Liver (tissue), 9 donors: ENCODE measurements around the gene TECR. TPM values are rescaled to one million over a fixed set of nuclear protein-coding genes. Genes with fewer than 3 reads are reported as not detected.

Experiments
- DNase-seq: peaks from one replicate; pipeline ENCODE4 v3.0.0-alpha.2; 2017; ENCODE audit warnings: low spot score
- H3K27ac ChIP-seq, 2 donors: one replicate each; pipeline ENCODE4 v1.7.0; 2013; ENCODE audit warnings: inconsistent platforms in 2 of 2, low read length in 2 of 2, control low read depth in 1 of 2, low read depth in 1 of 2, mild to moderate bottlenecking in 1 of 2
- H3K27me3 ChIP-seq, 4 donors: one replicate each; pipeline versions ENCODE4 v1.6.1 to v1.7.0; 2013; ENCODE audit warnings: low read length in 3 of 4, inconsistent platforms in 1 of 4, mild to moderate bottlenecking in 1 of 4, moderate library complexity in 1 of 4; ENCODE audit not compliant: control insufficient read depth in 4 of 4, insufficient read depth in 4 of 4
- H3K36me3 ChIP-seq, 4 donors: one replicate each; pipeline versions ENCODE4 v1.6.1 to v1.7.0; 2013; ENCODE audit warnings: low read length in 3 of 4, mild to moderate bottlenecking in 3 of 4, low read depth in 1 of 4, moderate library complexity in 1 of 4; ENCODE audit not compliant: control insufficient read depth in 4 of 4, insufficient read depth in 3 of 4
- H3K4me1 ChIP-seq, 4 donors: one replicate each; pipeline versions ENCODE4 v1.6.1 to v1.7.0; 2013; ENCODE audit warnings: low read length in 3 of 4, mild to moderate bottlenecking in 3 of 4, moderate library complexity in 1 of 4; ENCODE audit not compliant: control insufficient read depth in 4 of 4, insufficient read depth in 4 of 4
- H3K4me3 ChIP-seq, 3 donors: one replicate each; pipeline versions ENCODE4 v1.6.1 to v1.7.0; 2013; ENCODE audit warnings: low read length in 3 of 3, control low read depth in 1 of 3, low read depth in 1 of 3, mild to moderate bottlenecking in 1 of 3
- H3K9ac ChIP-seq, 2 donors: one replicate each; pipeline ENCODE4 v1.7.0; 2013; ENCODE audit warnings: low read length in 2 of 2, mild to moderate bottlenecking in 2 of 2, moderate library complexity in 2 of 2, control low read depth in 1 of 2, low read depth in 1 of 2
- H3K9me3 ChIP-seq, 4 donors: one replicate each; pipeline versions ENCODE4 v1.6.1 to v1.7.0; 2013; ENCODE audit warnings: low read length in 3 of 4; ENCODE audit not compliant: control insufficient read depth in 4 of 4
- ATF3 ChIP-seq: IDR thresholded peaks from 2 replicates; pipeline ENCODE4 v1.6.1; 2016; ENCODE audit warnings: antibody characterized with exemption
- CTCF ChIP-seq: fragments of 150-350 bp; IDR thresholded peaks from 2 replicates; pipeline ENCODE4 v1.5.1; 2017; ENCODE audit warnings: improper control_type of control experiment, low read depth, low read length; ENCODE audit not compliant: missing input control
- EGR1 ChIP-seq, 2 donors: IDR thresholded peaks; 2 replicates each; pipeline ENCODE4 v1.6.1; 2016 to 2018; ENCODE audit warnings: antibody characterized with exemption in 2 of 2, low read depth in 2 of 2
- FOXA1 ChIP-seq: IDR thresholded peaks from 2 replicates; pipeline ENCODE4 v1.6.1; 2016; ENCODE audit warnings: antibody characterized with exemption
- FOXA2 ChIP-seq: IDR thresholded peaks from 2 replicates; pipeline ENCODE4 v1.6.1; 2016; ENCODE audit warnings: antibody characterized with exemption
- GABPA ChIP-seq, 2 donors: IDR thresholded peaks in 1 of 2; conservative IDR thresholded peaks in 1 of 2; 2 replicates each; pipeline ENCODE4 v1.6.1; 2016; ENCODE audit warnings: antibody characterized with exemption in 2 of 2, mild to moderate bottlenecking in 1 of 2, moderate library complexity in 1 of 2
- HNF4A ChIP-seq, 2 donors: conservative IDR thresholded peaks; 2 replicates each; pipeline ENCODE4 v1.6.1; 2016; ENCODE audit warnings: antibody characterized with exemption in 2 of 2, mild to moderate bottlenecking in 2 of 2
- HNF4G ChIP-seq: IDR thresholded peaks from 2 replicates; pipeline ENCODE4 v1.6.1; 2016; ENCODE audit warnings: antibody characterized with exemption
- JUND ChIP-seq, 2 donors: IDR thresholded peaks; 2 replicates each; pipeline ENCODE4 v1.6.1; 2016; ENCODE audit warnings: antibody characterized with exemption in 2 of 2
- MAX ChIP-seq: IDR thresholded peaks from 2 replicates; pipeline ENCODE4 v1.6.1; 2016; ENCODE audit warnings: antibody characterized with exemption
- NR2F2 ChIP-seq: IDR thresholded peaks from 2 replicates; pipeline ENCODE4 v1.6.1; 2016; ENCODE audit warnings: antibody characterized with exemption
- SP1 ChIP-seq: IDR thresholded peaks from 2 replicates; pipeline ENCODE4 v1.6.1; 2018; ENCODE audit warnings: antibody characterized with exemption, mild to moderate bottlenecking
- TAF1 ChIP-seq: conservative IDR thresholded peaks from 2 replicates; pipeline ENCODE4 v1.6.1; 2016; ENCODE audit warnings: antibody characterized with exemption, mild to moderate bottlenecking
- YY1 ChIP-seq: IDR thresholded peaks from 2 replicates; pipeline ENCODE4 v1.6.1; 2016; ENCODE audit warnings: antibody characterized with exemption, mild to moderate bottlenecking
- ZBTB33 ChIP-seq: IDR thresholded peaks from 2 replicates; pipeline ENCODE4 v1.6.1; 2016; ENCODE audit warnings: antibody characterized with exemption
- WGBS: extraction: QIAGEN DNeasy Blood & Tissue Kit; methylation state at CpG from one replicate; pipeline ENCODE4 v1.1.7; 2013; 5-methylcytosine and 5-hydroxymethylcytosine counted together
- polyA plus RNA-seq, 2 donors: library from polyadenylated mRNA; stranded (reverse) in 1 of 2; unstranded in 1 of 2; fragments of 200-250 nt in 1 of 2; fragments of >200 nt in 1 of 2; fragmentation: Nextera tagmentation in 1 of 2; extraction: Ambion mirVana in 1 of 2; gene quantifications; one replicate each; pipeline versions ENCODE4 v1.2.1 to v1.2.3, GENCODE V29; 2013 to 2015
- total RNA-seq, 2 donors: library from RNA; depleted of rRNA; stranded (reverse); fragments of >200 nt; gene quantifications; one replicate each; pipeline ENCODE4 v1.2.3, GENCODE V29; 2014
- donor health status: healthy.
- donor health status: healthy.
- donor health status: healthy.
- donor health status: healthy.
- donor health status: healthy.

The TECR gene
- total and polyA plus RNA-seq, 4 donors: 26.4 to 157 (median 60.8) TPM

GRCh38 chr19:14576363-14576762 lies 47.0 kb downstream of the TECR start:
- Histone ChIP-seq H3K9me3 (no peaks in the 10 kb centered on the region), H3K9ac (no peak overlapping the region), H3K27me3 (no peaks in the 10 kb centered on the region), H3K27ac (no peak overlapping the region), H3K36me3 (no peaks in the 10 kb centered on the region), H3K4me1 (peaks cover 0 to 6% (median under 1%) of the 10 kb centered on the region in 4 donors), H3K4me3 (no peak overlapping the region)
- WGBS: 80% methylated on average over 8 of the region's 8 CpGs
- TF ChIP-seq HNF4A (conservative IDR thresholded peaks at IDR 0.05) (no peak), NR2F2 (no peak), HNF4G (no peak)
- no peak for DNase-seq

GRCh38 chr19:14577264-14577663 lies 47.9 kb downstream of the TECR start:
- no peak for DNase-seq
- H3K27ac ChIP-seq: no peak overlapping the region
- TF ChIP-seq MAX (no peak), JUND (IDR thresholded peaks at IDR 0.05) (no peak), CTCF (no peak), HNF4A (conservative IDR thresholded peaks at IDR 0.05) (no peak), HNF4G (no peak), FOXA2 (no peak), EGR1 (IDR thresholded peaks at IDR 0.05; ENCODE audit: low read depth in 2 of 2) (no peak), GABPA (IDR thresholded peaks at IDR 0.05 in 1 of 2, conservative IDR thresholded peaks at IDR 0.05 in 1 of 2) (no peak), YY1 (no peak), NR2F2 (no peak), ZBTB33 (no peak), FOXA1 (no peak), SP1 (no peak), TAF1 (no peak)
- no peaks in the 10 kb centered on the region for H3K27me3 ChIP-seq
- 81% methylated on average over 5 of the region's 5 CpGs for WGBS
- H3K4me1 ChIP-seq: peaks cover 0 to under 1% (median 0%) of the 10 kb centered on the region in 4 donors
- no peak overlapping the region for H3K9ac ChIP-seq
- H3K4me3 ChIP-seq: no peak overlapping the region
- no peaks in the 10 kb centered on the region for H3K36me3 ChIP-seq
- no peaks in the 10 kb centered on the region for H3K9me3 ChIP-seq

- H3K27ac ChIP-seq: no peak overlapping the region
- no peak for TF ChIP-seq FOXA1
- TF ChIP-seq ATF3: no peak
These were observed 48.6 kb downstream of the TECR start for GRCh38 chr19:14577885-14578427.

More at GRCh38 chr19:14577885-14578427, 48.6 kb downstream of the TECR start:
- Histone ChIP-seq H3K9ac (no peak overlapping the region), H3K27me3 (no peaks in the 10 kb centered on the region), H3K9me3 (no peaks in the 10 kb centered on the region), H3K36me3 (no peaks in the 10 kb centered on the region), H3K4me3 (no peak overlapping the region), H3K4me1 (no peaks in the 10 kb centered on the region)
- no peak for DNase-seq
- 58% methylated on average over 6 of the region's 6 CpGs for WGBS
